NCI-H187 (cell line): ENCODE results near the gene TIAM1.
A peak's percentile ranks its signal among the peaks of the same experiment; 100 is the strongest.

Experiments
- DNase-seq, 2 experiments: peaks; one replicate each; lab custom pipeline; 2025; lab: John Stamatoyannopoulos, UW

TIAM1 gene

DNA sequence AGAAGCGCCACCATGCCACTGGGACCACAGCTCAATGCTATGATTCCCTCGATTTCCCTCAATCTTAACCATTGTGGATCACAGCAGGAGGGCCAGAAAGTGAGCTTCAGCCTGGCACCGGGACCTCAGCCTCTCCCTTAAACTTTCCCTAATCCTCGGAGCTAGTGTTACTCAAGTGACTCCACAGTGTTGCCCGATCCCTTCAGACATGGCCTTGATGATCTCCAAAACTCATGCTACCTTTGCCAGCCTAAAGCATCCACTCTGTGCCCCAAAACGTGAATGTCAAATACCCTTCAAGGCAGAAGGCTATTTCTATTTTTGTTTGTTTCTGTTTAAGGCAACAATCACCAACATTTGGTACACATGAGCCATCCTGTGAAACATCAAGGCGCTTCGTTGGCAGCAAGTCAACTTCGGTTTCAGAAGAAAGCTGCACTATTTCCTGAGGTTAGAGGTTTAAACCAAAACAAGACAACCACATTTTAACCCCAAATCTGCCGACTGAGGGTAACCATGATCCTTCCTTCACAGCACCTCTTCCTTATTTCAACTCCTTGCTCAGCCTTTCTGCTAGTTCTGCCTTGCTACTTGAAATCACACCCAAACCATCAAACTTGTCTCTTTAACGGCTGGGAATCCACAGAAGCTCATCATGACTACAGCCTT lies 211.4 kb downstream of the TIAM1 start:
- DNase-seq = no peak

DNA sequence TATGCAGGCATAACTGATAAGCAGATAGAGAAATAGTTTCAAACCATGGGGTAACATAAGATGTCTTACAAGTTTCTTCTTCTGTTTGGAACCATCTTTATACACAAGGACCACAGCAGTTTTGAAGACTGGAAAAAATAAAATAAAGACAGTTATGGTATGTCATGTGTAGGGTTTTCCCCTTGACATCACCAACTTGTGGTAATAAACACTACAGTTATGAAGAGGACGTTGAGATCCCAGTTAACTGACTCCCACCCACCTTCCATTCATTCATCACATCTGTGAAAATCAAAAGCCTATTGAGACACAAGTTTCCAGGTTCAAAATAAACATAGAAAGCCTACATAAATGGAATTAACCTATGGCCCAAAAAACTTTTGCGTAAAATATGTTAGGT lies 213.2 kb downstream of the TIAM1 start:
- DNase-seq = no peak

DNA sequence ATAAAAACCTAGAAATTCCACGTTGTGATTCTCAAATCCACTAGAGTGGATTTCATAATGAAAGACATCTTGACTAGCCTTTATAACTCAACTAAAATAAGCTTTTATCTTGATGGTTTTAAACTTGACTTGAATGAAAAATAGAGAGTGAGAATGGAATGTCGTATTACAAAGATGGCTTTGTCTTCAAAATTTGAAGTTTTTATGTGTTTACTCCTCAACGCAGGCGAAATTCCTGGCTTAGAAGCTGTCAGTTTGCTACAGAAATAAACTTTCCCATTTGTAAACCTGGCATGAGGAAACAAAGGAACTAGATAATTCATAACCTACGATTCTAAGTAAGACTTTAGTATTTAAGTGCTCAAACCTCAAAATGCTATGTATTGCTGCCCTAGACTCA lies 215.8 kb downstream of the TIAM1 start:
- no peak for DNase-seq

DNA sequence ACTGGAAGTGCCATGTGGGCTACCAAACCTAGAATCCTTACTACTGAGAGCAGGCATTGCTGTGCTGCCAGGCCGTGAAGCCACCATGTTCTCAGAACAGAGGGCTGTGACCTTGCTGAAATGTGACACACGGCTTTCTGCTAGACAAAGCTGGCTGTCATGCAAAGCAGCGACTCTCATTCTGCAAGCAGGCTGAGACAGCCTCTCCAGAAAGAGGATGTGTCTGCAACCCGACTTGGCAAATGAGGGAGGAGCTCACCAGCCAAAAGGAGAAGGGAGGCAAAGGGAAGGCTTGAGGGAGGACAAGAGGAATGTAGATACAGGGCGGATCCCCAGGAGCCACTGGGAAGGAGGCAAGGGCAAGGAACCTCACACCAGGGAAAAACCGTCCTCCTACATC lies 220.1 kb downstream of the TIAM1 start:
- no peak for DNase-seq

DNA sequence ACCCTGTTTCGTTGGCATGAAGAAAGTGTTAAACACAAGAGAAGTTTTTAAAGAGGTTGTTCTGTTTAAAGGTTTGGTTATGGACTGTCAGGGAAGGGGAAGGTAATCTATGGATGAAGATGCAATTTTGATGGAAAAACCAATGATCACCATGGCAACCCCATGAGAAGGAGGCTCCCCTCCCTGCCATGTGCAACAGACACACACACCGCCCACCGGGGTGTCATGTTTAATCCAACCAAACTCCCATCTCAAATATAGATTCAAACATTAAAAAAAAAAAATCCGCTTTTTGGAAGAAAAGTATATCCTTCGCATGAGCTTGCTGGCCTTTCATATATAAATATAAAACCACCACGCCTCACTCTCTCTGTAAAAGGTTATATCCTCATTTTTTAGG lies 224.9 kb downstream of the TIAM1 start:
- no peak for DNase-seq

DNA sequence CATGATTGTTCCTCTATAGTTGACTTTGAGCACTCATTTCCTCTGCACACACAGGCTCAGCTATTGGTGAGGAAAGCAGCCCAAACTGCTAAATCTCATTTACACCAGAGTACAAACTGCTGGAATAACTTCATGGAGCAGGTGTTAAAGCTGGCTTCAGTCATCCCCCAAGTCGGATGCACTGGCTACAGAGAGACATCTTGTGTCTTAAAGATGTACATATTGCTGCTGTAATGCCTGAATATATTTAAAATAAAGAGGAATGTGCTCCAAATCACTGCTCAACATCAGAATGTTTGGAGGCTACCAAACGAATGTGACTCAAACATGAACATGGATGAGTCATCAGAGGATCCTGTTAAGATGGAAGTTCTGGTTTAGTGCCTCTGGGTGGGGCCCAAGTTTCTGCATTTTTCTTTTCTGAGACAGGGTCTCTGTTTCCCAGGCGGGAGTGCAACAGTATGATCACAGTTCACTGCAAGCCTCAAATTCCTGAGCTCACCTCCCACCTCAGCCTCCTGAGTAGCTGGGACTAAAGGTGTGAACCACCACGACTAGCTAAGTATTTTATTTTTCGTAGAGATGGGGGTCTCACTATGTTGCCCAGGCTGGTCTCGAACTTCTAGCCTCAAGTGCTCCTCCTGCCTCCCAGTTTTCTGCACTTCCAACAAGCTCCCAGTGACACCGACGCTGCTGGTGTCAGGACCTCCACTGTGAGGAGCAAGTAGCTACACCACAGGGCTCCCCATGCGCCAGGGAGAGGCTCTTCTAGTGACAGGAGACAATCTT lies 226.7 kb downstream of the TIAM1 start:
- no peak for DNase-seq

DNA sequence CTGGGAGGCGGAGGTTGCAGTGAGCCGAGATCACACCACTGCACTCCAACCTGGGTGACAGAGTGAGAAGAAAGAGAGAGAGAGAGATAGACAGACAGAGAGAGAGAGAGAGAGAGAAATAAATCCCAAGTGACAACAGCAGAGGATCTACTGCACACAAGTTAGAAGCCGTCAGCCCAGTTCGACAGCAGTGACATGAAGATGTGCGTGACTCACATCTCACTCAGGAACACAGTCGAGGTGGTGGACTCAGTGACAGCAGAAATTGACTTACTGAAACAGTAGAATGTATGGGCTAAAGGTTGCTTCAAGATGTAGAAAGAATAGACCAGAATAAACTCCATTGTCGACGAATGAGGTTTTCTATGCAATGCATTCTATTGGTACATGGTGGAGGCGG lies 228.8 kb downstream of the TIAM1 start:
- no peak for DNase-seq

DNA sequence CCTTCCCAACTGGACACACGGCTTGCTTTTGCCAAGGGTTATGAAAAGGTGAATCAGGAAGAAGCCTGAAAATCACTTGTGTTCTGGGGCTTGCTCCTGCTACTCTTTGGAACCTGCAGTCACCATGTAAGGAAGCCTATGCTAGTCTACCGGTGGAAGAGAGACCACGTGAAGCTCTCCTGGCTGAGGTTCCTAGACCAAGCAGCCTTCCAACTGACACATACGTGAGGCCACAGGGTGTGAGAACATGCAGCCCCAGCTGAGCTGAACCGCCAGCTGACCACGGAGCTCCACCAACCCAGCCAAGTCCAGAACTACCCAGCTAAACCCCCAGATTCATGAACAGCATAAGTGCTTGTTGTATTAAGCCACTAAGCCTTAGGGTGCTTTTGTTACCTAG lies 233.0 kb downstream of the TIAM1 start:
- no peak for DNase-seq

DNA sequence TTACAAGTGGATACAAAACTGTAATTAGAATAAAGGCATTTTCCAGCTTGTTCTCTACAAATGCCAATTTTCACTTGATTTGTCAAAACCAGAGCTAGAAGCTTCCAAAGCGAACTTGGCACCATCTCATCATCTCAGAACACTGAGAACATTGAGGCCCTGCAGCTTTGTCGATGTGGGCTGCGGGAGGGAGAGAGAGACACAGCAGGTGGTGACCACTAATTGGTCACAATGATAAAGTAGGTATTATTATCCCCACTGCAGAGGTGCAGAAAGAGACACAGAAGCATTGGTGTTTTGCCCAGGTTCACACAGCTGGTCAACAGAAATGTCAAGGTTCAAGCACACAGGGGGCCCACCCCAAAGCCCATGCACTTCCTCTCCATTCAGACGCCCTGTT lies 233.6 kb downstream of the TIAM1 start:
- DNase-seq = no peak

DNA sequence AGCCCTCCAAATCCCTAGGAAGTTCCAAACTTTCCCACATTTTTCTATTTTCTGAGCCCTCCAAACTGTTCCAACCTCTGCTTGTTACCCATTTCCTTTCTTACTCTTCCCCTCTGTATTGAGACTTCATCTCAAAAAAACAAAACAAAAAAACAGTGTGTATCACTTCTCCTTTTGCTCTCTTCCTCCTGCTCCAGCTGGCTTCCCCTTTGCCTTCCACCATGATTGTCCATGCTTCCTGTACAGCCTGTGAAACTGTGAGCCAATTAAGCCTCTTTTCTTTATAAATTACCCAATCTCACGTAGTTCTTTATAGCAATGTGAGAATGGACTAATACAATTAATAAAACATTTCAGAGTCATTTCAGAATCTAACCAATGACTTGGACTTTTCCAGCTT lies 236.2 kb downstream of the TIAM1 start:
- no peak for DNase-seq

DNA sequence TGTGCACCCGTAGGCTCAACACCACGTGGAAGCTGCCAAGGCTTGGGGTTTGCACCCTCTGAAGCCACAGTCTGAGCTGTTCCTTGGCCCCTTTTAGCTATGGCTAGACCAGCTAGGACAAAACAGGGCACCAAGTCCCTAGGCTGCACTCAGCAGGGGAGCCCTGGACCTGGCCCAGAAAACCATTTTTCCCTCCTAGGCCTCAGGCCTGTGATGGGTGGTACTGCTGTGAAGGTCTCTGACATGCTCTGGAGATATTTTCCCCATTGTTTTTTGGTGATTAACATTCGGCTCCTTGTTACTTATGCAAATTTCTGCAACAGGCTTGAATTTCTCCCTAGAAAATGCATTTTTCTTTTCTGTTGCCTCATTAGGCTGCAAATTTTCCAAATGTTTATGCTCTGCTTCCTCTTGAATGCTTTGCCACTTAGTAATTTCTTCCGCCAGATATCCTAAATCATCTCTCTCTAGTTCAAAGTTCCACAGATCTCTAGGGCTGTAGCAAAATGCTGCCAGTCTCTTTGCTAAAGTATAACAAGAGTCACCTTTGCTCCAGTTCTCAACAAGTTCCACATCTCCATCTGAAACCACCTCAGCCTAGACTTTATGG lies 236.8 kb downstream of the TIAM1 start:
- DNase-seq = no peak

DNA sequence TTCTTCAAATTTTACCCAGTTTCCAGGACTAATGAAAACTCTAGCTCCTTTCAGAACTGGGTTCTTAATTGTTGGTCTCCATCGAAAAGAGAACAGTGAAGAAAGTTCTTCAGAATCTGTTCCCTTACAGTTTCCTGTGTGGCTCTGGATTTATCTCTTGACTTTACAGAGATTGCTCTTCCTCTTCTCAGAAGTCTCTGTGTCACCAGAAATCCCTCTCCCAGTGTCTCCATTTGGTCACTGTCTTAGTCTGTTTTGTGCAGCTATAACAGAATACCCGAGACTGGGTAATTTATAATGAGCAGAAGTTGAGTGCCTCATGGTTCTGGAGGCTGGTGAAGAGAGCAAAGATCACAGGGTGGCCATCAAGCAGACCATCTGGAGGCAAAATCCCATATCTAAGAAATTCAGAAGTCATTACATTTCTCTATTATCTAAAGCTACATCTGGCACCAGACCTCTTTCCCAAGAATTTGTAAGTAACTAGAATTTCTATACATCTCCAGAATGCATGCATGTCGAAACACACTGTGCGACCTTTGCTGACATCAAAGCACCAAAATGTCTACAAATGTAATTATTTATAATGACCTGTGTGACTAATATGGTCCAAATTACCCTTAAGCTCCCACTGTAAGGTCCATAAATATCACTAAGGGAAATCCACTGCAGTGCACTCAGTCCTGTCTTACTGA lies 240.3 kb downstream of the TIAM1 start:
- no peak for DNase-seq

DNA sequence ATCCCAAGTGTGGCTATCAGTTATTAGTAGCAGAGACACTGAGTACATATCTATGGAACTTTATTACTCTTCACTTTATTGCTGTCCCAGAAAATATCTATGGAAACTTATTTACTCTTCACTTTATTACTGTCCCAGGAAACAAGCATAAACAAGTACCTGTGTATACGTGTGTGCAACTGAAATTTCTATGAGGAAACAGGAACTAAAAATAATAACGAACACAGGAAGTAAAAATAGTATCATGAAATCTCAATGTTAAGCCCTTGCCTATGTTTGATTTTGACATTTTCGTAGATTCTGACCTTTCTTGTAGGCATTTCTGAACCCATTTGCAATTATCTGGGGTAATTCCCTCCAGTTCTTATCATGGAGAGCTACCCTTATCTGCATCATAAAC lies 240.9 kb downstream of the TIAM1 start:
- no peak for DNase-seq

DNA sequence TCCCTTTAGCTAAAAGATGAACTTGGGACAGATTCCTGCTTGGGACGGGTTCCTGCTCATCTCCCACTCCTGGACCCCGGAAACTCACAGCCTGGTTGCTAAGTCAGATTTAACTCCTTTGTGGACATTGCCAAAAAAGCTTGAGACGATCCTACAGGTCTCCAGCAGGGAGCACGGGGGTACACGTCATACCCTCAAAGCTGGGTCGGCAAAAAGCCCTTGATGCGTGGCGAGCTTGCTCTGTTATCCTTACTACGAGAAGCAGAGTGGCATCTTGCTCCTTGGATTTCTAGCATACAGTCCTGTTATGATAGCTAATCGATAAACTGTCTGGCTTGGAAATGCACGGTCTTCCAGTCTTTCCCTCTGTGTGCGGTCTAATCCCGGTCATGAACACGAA lies 244.9 kb downstream of the TIAM1 start:
- no peak for DNase-seq

DNA sequence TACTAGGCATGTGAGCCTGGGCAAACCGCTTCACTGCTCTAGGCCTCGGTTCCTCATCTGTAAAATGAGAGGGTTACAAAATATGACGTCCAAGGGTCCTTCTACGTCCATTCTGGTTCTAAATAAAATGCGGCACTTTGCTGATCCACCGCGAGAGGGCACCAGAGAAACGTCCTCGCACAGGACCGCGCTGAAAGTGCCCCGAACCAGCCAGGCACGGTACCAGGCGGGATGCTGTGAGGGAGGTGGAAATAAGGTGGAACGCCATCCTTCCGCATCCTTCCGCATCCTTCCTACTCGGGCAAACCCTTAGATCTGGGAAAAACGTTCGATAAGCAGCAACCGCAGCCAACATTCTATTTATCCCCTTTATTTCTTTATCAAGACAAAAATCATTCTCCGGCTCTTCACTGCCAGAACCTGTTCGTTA lies 245.5 kb downstream of the TIAM1 start:
- DNase-seq = peak; percentile 12 to 31

DNA sequence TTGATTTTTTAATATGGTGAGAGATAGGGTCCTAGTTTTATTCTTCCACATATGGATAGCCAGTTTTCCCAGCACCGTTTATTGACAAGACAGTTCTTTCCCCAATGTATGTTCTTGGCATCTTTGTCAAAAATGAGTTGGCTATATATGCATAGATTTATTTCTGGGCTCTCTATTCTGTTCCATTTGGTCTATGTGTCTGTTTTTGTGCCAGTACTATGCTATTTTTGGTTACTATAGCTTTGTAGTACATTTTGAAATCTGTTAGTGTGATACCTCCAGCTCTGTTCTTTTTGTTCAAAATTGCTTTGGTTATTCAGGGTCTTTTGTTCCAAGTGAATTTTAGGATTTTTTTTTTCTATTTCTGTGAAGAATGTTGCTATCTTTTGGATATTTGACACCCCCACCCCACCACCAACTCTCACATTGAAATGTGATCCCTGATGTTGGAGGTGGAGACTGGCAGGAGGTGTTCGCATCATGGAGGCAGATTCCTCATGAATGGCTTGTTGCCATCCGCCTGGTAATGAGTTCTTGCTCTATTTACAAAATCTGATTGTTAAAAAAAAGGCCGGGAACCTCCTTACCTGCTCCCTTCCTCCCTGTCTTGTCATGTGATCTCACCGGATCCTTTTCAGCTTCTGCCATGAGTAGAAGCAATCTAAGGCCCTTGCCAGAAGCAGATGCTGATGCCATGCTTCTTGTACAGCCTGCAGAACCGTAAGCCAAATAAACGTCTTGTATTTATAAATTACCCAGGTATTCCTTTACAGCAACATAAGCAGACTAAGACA lies 251.0 kb downstream of the TIAM1 start:
- DNase-seq = no peak

DNA sequence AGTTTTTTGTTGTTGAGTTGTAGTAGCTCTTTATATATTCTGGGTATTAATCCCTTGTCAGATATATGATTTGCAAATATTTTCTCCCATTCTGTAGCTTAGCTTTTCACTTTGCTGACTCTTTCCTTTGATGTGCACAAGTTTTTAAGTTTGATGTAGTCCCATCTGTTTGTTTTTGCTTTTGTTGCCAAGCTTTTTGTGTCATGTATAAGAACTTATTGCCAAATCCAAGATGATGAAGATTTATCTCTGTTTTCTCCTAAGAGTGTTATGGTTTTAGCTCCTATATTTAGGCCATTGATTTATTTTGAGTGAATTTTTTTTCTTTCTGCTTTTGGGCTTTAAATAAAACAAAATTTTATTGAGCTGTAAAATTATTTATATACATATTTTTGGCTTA lies 253.7 kb downstream of the TIAM1 start:
- DNase-seq = no peak

DNA sequence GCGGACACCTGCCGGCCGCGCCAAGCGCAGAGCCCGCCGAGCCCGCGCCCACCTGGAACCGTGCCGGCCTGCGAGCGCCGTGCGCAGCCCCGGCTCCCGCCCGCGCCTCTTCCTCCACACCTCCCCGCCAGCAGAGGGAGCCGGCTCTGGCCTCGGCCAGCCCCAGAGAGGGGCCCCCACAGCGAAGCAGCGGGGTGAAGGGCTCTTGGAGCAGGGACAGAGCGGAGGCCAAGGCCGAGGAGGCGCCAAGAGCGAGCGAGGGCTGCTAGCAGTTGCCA lies 255.6 kb downstream of the TIAM1 start:
- DNase-seq = no peak

DNA sequence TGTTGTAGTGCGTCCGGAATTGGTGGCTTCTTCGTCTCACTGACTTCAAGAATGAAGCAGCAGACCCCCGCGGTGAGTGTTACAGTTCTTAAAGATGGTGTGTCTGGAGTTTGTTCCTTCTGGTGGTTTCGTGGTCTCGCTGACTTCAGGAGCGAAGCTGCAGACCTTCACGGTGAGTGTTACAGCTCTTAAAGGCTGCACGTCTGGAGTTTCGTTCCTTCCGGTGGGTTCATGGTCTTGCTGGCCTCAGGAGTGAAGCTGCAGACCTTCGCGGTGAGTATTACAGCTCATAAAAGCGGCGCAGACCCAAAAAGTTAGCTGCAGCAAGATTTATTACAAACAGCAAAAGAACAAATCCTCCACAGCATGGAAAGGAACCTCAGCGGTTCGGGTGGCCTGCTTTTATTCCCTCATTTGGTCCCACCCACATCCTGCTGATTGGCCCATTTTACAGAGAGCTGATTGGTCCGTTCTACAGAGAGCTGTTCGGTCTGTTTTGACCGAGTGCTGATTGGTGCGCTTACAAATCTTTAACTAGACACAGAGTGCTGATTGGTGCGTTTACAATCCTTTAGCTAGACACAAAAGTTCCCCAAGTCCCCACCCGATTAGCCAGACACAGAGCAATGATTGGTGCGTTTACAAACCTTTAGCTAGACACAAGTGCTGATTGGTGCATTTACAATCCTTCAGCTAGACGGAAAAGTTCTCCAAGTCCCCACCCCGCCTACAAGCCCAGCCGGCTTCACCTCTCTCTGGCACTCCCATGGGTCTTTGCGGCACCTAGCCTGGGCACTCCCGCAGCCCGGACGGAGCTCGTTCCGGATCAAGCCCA lies 256.2 kb downstream of the TIAM1 start:
- no peak for DNase-seq

DNA sequence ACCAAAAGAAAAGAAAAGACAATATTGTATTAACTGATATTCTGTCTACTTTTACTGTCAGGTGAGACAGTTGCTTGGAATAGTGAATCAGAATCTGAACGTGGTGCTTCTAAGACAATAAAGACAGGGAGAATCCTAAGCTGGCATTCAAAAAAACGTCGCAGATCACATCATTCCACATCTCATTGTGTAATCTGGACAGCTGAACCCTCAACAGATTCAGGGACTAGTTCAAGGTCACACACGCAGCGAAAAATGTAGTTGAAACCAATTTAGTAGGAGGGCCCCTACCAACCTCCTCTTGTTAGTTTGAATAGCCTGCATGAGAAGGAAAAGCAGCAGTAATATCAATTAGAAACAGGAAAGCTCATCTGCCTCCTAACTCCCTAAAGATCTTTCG lies 259.4 kb downstream of the TIAM1 start:
- no peak for DNase-seq

DNA sequence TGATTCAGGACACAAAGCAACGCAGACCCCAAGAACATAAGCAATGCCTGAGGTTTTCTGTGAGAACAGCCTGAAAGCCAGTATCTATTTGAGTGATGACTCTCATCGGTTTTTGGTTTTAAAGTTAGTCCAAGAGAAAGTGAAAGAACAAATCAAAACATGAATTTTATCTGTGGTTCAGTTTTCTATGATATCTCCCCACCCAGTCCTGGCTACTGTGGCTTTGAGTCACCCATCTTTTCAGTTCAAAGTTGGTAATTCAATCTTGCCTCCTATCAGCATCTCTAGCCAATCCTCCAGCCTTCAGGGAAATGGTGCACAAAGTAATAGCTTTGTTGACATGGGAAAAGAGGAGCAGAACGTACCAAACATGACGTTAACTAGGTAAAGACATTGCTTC lies 265.3 kb downstream of the TIAM1 start:
- no peak for DNase-seq
